ENCODE data around the gene UBE3B.

The UBE3B gene

GRCh38 chr12:109493938-109494337 lies 16.5 kb downstream of the UBE3B start:
- no peak for DNase-seq (ENCODE audit: low read depth in 2 of 2)

- no peak for DNase-seq (ENCODE audit: low read depth in 2 of 2)
Measured at GRCh38 chr12:109494348-109494881, 17.0 kb downstream of the UBE3B start.

- DNase-seq (ENCODE audit: low read depth in 2 of 2) = no peak
Measured at GRCh38 chr12:109495012-109495411, 17.6 kb downstream of the UBE3B start.

DNA sequence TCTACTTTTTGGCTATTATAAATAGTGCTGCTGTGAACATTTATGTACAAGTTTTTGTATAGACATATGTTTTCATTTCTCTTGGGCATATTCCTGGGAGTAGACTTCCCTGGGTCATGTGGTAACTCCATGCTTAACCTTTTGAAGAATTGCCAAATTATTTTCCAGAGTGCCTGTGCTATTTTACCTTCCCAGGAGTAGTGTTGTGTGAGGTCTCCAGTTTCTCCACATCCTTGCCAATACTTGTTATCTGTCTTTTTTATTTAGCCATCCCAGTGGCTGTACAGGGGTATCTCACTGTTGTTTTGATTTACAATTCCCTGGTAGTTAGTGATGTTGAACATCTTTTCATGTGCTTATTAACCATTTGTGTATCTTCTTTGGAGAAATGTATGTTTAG lies 18.9 kb downstream of the UBE3B start:
- no peak for DNase-seq (ENCODE audit: low read depth in 2 of 2)

GRCh38 chr12:109497675-109498074 lies 20.2 kb downstream of the UBE3B start:
- no peak for DNase-seq (ENCODE audit: low read depth in 2 of 2)

GRCh38 chr12:109500406-109501185 lies 23.2 kb downstream of the UBE3B start:
- no peak for DNase-seq (ENCODE audit: low read depth in 2 of 2)

GRCh38 chr12:109501299-109501698 lies 23.9 kb downstream of the UBE3B start:
- no peak for DNase-seq (ENCODE audit: low read depth in 2 of 2)

GRCh38 chr12:109502332-109502731 lies 24.9 kb downstream of the UBE3B start:
- no peak for DNase-seq (ENCODE audit: low read depth in 2 of 2)

DNA sequence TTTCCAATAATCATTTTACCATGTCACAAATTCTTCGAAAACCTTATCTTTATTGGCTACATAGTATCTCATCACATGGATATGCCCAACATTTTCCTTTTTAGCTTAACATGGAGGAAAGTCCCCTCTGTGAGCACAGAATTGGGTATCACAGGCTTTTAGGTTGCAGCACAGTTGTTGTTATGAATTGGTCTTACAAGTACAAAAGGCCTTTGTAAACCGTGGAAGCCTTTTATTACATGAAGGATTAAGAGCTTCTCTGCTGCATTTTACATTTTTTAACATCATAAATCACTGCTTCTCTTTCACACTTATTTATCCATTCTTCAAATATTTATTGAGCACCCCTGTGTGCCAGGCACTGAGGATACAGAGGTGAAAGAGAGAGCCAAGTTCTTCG lies 26.2 kb downstream of the UBE3B start:
- DNase-seq (ENCODE audit: low read depth in 2 of 2) = no peak

DNA sequence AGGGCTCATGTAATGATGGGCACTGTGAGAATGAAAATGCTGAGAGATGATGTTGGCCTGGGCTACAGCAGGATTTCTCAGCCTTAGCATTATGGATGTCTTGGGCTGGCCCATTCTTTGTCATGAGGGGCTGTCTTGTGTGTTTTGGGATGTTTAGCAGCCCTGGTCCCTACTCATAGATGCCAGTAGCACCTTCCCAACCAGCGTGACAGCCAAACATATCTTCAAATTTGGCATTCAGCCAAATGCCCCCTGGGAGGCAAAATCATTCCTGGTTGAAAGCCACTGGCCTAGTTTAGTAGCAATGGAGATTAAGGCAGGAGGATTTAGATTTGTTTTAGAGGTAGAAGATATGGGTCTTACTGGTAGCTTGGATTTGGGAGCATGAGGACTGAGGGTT lies 26.6 kb downstream of the UBE3B start:
- no peak for DNase-seq (ENCODE audit: low read depth in 2 of 2)

DNA sequence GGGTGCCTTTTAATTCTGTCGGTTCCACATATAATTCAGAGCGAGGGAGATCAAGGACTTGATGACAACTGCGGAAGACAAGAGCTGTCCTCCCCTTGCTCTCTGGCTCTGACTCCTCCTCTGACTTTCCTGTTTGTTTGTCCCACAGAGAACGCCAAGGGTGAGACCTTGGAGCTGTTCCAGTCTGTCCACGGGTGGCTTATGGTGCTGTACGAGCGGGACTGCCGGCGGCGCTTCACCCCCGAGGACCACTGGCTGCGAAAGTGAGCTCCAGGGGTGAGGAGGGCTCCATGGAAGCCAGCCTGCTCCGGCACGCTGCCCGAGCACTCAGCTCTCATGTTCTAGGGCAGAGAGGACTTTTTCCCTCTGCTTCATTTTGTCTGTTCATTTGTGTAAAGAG lies 32.8 kb downstream of the UBE3B start:
- DNase-seq (ENCODE audit: low read depth in 2 of 2) = no peak

DNA sequence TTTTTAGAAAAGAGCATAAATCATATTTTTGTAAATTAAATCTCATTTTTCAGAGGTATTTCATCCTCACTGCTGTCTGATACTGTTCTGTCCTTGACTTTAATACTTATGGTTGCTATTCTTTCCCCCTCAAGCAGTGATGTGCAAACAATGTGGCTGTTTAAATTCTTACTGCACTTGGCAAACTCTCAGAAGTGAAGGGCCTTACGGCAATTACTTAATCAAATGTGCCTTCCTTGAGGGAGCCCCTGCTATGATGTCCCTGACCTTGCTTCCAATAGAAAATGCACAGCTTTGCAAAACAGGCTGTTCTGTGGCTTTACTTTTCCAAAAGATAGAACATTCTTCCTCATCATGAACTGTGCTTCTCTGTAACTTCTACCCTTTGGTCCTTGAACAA lies 35.2 kb downstream of the UBE3B start:
- DNase-seq (ENCODE audit: low read depth in 2 of 2) = no peak

DNA sequence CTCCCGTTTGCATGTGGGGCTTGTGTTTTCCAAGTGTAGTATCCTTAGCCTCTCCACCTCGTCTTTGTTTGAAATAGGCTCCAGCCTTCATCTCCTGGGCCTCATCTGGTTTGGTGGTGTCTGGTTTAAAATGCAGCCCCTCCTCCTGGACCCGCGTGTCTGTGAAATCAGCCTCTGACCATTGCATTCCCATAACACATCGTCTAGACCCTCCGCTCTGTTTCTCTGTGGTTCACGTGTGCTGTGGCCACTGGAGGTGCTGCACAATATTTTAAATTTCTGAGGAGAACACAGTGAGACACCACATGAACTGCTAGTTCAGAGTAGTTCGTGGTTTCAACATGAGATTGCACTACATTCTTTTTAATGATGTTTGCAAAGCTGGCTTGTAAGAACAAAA lies 35.6 kb downstream of the UBE3B start:
- no peak for DNase-seq (ENCODE audit: low read depth in 2 of 2)

GRCh38 chr12:109513977-109514376 lies 36.5 kb downstream of the UBE3B start:
- DNase-seq (ENCODE audit: low read depth in 2 of 2) = no peak

DNA sequence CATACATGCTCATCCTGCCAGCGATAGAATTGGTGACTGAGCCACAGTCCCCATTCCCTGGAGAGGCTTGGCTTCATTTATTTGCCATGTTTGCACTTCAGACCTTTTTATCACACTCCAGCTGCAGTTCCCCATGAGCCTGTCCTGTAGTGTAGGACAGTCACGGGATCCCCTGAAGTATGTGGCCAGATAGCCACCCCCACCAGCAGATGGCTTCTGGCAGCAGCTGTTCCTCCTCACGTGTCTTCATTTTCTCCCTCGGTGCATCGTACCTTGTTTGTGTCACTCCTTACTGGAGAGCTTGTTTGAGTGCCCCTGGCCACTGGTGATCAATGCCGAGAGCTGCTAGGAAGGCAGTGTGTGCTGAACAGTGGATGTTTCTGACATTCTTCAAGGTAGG lies 40.2 kb downstream of the UBE3B start:
- DNase-seq (ENCODE audit: low read depth in 2 of 2) = no peak

DNA sequence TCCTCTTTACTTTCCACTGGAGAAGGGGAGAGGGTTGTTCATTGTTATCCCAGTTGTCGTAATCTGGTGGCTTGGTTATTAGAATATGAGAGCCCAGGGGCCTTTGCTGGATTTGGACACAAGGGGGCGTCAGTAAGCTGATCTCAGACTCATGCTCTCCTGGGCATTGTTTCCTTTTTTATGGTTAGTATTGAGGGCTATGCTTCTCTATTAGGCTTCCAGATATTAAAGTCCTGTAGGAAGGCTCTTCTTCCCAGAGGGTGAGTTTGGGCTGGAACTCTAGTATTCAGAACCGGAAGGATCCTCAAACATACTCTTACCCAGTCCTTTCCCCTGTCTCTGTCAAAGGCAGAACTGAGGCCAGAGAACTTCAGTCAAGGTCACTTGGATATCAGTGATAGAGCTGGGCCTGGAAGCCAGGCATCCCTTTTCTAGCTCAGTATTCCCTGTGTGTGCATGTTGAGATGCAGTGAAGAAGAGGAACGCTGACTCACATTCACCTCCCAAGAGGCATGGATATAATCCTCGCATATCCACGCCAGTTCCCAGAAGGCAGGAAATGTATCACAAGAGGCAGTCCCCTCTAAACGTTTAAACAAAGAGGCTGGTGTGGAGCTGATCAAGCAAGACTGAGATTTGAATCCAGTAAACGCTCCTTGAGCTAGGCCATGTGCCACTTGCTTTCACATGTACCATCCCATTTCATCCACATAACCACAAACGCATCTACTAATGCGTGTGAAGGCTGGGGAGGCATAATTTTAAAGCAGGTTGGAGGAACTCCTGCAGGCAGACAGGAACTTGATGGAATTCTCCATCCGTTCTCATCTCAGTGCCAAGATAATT lies 41.6 kb downstream of the UBE3B start:
- DNase-seq (ENCODE audit: low read depth in 2 of 2) = peak; percentile 25 to 33

GRCh38 chr12:109519787-109520186 lies 42.4 kb downstream of the UBE3B start:
- no peak for DNase-seq (ENCODE audit: low read depth in 2 of 2)

GRCh38 chr12:109521831-109522230 lies 44.4 kb downstream of the UBE3B start:
- DNase-seq (ENCODE audit: low read depth in 2 of 2) = no peak

DNA sequence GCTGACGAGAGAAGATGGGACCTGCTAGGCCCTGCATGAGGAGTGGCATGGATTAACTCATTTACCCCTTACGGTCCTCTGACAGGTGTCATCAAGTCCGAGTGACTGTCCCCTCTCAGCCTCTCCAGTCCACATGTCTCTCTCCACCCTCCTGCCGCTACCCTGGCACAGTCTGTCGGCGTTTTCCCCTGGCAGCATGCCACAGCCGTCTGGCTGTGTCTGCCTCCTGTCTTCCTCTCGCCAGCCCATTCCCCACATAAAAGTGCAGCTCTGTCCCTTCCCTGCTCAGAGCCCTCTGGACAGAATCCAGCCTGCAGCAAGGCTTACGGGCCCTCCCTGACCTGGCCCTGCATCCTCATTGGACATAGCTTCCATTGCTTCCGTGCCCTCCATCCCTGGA lies 45.6 kb downstream of the UBE3B start:
- no peak for DNase-seq (ENCODE audit: low read depth in 2 of 2)

GRCh38 chr12:109523504-109523903 lies 46.1 kb downstream of the UBE3B start:
- no peak for DNase-seq (ENCODE audit: low read depth in 2 of 2)

DNA sequence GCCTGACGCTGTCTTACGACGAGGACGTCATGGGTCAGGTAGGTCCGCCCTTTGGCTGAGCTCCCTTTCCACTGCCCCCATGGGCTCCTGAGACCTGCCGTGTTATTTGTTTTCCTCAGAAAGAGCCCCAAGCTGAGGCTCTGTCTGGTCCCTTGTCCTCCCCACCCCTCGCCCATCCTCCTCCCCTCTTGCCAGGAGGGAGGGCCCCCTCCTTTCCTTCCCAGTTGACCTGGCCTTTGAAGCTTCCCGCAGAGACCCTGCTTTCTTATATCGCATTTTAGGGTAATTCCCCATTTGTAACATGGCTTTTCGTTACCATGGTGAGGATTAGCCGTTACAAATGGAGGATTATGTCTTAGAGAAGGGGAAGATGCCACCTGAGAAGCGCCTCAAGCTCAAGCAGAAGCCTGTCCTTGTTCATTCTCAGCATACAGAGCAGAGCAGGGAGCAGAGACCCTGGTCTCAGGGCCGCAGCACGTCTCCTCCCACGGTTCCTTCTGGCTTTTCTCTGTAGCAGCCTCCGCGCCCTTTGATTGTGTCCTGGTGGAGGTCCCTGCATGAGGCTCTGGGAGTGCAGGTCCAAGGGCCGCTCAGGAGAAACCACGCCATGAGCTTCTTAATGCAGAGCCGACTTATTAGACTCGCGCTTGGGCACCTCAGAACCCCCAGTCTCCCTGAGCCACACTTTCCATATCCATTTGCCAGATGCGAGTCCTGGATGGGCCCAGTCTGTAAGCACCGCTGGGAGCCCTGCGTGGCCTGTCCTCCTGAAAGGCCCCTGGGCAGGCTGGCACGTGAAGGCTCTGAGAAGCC lies 47.2 kb downstream of the UBE3B start:
- DNase-seq (ENCODE audit: low read depth in 2 of 2) = no peak

- DNase-seq (ENCODE audit: low read depth in 2 of 2) = no peak
Measured at GRCh38 chr12:109525279-109525585, 47.8 kb downstream of the UBE3B start.

All from activated CD4-positive, alpha-beta T cell treated with anti-CD3 and anti-CD28 coated beads for 24 hours (primary cell).